Vagina (tissue), 2 donors: ENCODE measurements around the gene ZNF831. TPM values are rescaled to one million over a fixed set of nuclear protein-coding genes. Genes with fewer than 3 reads are reported as not detected.
A peak's percentile ranks its signal among the peaks of the same experiment; 100 is the strongest.

Experiments
- DNase-seq, 2 donors: peaks; one replicate each; pipeline ENCODE4 v3.0.0-alpha.2; 2017; ENCODE audit errors: extremely low spot score in 2 of 2
- H3K27ac ChIP-seq: fragments of 200-600 bp; sonication (generic); one replicate; pipeline ENCODE4 v1.5.1; 2019
- H3K27me3 ChIP-seq: fragments of 200-600 bp; sonication (generic); one replicate; pipeline ENCODE4 v1.5.1; 2019
- H3K36me3 ChIP-seq, 2 donors: fragments of 200-600 bp; sonication (generic); one replicate each; pipeline ENCODE4 v1.5.1; 2017 to 2019
- H3K4me1 ChIP-seq: fragments of 200-600 bp; sonication (generic); one replicate; pipeline ENCODE4 v1.5.1; 2019
- H3K4me3 ChIP-seq, 2 donors: fragments of 200-600 bp; sonication (generic); 1 replicate in 1 of 2; 2 replicates in 1 of 2; pipeline ENCODE4 v1.5.1; 2016 to 2019
- H3K9me3 ChIP-seq: fragments of 200-600 bp; sonication (generic); one replicate; pipeline ENCODE4 v1.5.1; 2019
- POLR2A ChIP-seq, 2 donors: fragments of 450-650 bp; IDR thresholded peaks; one replicate each; pipeline ENCODE4 v1.6.1; 2017; ENCODE audit warnings: antibody characterized with exemption in 2 of 2, mild to moderate bottlenecking in 2 of 2, moderate library complexity in 2 of 2
- POLR2AphosphoS5 ChIP-seq, 2 donors: sonication (generic); formaldehyde crosslinking; IDR thresholded peaks; one replicate each; pipeline ENCODE4 v1.9.0; 2017; ENCODE audit warnings: antibody characterized with exemption in 2 of 2, mild to moderate bottlenecking in 2 of 2, low read depth in 1 of 2; ENCODE audit not compliant: insufficient read depth in 1 of 2
- intact Hi-C: fragments of 100-400 bp; cut with DNase I; formaldehyde crosslinking; loops from one replicate; pipeline ENCODE4 v1.15.1; 2023
- total RNA-seq: library from RNA; depleted of rRNA; stranded (reverse); fragments of >200 nt; gene quantifications from one replicate; pipeline ENCODE4 v1.2.3, GENCODE V29; 2016
- TF ChIP-seq, protein P1 (sequence below), 3 experiments: fragments of 450-650 bp in 2 of 3; fragments of 200-600 bp in 1 of 3; sonication (generic) in 1 of 3; IDR thresholded peaks; one replicate each; pipeline ENCODE4 v1.5.1; 2017 to 2019; ENCODE audit warnings: antibody characterized with exemption in 3 of 3, mild to moderate bottlenecking in 2 of 3, moderate library complexity in 2 of 3

Gene ZNF831
- total RNA-seq, 1 donor from 2014 or later = 2.2 TPM

DNA sequence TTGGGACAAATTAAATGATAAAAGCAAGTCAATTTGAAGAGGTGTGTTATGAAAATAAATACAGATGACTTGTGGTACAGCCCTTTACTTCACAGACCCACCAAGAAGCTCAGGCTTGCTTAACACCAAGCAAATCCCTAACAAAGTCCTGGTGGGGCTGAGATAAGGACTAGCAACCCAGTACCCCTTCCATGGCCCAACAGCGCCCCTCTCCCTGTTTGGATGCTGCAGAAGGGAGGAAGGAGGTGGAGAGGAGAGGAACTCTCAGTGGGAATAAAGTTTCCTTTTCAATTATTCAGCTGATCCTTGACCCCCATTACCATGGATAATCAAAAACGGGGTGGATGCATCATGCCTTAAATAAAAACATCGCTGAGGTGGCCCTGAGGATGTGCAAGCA lies 4.5 kb upstream of the ZNF831 start:
- Histone ChIP-seq H3K36me3 (no peaks in the 10 kb centered on the region), H3K4me1 (peaks cover 19% of the 10 kb centered on the region), H3K27me3 (no peaks in the 10 kb centered on the region), H3K4me3 (no peak overlapping the region), H3K9me3 (no peaks in the 10 kb centered on the region), H3K27ac (no peak overlapping the region)
- peak in 1 of 2 donors; percentile 31 for DNase-seq
- intact Hi-C loops = no loop called here
- no peak for TF ChIP-seq POLR2A (IDR thresholded peaks at IDR 0.05)
- TF ChIP-seq POLR2AphosphoS5 (IDR thresholded peaks at IDR 0.05; ENCODE audit: insufficient read depth in 1 of 2, low read depth in 1 of 2) = no peak
- TF ChIP-seq, protein P1, sequence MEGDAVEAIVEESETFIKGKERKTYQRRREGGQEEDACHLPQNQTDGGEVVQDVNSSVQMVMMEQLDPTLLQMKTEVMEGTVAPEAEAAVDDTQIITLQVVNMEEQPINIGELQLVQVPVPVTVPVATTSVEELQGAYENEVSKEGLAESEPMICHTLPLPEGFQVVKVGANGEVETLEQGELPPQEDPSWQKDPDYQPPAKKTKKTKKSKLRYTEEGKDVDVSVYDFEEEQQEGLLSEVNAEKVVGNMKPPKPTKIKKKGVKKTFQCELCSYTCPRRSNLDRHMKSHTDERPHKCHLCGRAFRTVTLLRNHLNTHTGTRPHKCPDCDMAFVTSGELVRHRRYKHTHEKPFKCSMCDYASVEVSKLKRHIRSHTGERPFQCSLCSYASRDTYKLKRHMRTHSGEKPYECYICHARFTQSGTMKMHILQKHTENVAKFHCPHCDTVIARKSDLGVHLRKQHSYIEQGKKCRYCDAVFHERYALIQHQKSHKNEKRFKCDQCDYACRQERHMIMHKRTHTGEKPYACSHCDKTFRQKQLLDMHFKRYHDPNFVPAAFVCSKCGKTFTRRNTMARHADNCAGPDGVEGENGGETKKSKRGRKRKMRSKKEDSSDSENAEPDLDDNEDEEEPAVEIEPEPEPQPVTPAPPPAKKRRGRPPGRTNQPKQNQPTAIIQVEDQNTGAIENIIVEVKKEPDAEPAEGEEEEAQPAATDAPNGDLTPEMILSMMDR (IDR thresholded peaks at IDR 0.05) = no peak

- DNase-seq = peak; percentile 77 to 87
- intact Hi-C loops = no loop called here
- Histone ChIP-seq H3K27me3 (no peaks in the 10 kb centered on the region), H3K9me3 (no peaks in the 10 kb centered on the region), H3K27ac (no peak overlapping the region), H3K4me3 (peak overlapping the region in 1 of 2 donors; percentile 0), H3K36me3 (no peaks in the 10 kb centered on the region), H3K4me1 (peaks cover 13% of the 10 kb centered on the region)
- no peak for TF ChIP-seq POLR2A (IDR thresholded peaks at IDR 0.05)
- TF ChIP-seq, protein P1 (IDR thresholded peaks at IDR 0.05) = no peak
- no peak for TF ChIP-seq POLR2AphosphoS5 (IDR thresholded peaks at IDR 0.05; ENCODE audit: insufficient read depth in 1 of 2, low read depth in 1 of 2)
These were observed 3.9 kb upstream of the ZNF831 start for GRCh38 chr20:59159493-59160376.

DNA sequence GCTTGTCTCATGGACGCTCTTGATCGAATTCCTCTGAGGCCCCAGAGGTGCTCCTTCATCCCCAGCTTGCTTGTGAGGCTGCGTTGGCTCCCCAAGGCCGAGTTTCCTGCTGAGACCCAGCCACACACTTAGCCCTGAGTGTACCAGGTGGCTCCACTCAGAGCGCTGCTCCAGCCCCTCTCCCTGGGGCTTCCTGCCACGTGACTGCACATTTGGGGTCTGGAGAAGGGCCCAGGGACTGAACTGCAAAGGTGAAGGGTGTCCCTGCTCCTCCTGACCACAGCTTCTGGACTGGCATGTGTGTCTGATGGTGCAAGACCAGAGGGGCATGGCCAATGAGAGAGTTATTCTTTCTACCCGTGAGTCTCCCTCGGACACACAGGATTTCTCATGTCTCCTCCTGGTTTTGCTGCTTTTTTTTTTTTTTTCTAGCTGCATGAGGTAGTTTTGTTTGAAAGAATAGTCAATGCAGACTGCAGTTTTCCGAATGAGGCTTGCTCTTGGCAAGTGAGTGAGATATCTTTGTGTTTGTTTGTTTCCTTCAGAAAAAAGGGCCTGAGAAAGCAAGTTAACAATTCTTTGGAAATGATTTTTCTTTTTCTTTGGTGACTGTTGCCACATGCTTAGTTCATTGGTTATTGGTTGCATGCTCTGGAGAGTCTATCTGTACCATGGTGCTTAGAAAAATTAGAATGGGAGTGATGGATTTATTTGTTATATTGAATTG lies 3.1 kb upstream of the ZNF831 start:
- DNase-seq = peak in 1 of 2 donors; percentile 79
- intact Hi-C loops = no loop called here
- Histone ChIP-seq H3K4me3 (peak overlapping the region in 1 of 2 donors; percentile 0), H3K27me3 (no peaks in the 10 kb centered on the region), H3K9me3 (no peaks in the 10 kb centered on the region), H3K36me3 (no peaks in the 10 kb centered on the region), H3K27ac (no peak overlapping the region), H3K4me1 (peaks cover 11% of the 10 kb centered on the region)
- TF ChIP-seq POLR2A (IDR thresholded peaks at IDR 0.05) (no peak), POLR2AphosphoS5 (IDR thresholded peaks at IDR 0.05; ENCODE audit: insufficient read depth in 1 of 2, low read depth in 1 of 2) (peak in 1 of 2 donors; percentile 24)

- Histone ChIP-seq H3K27me3 (no peaks in the 10 kb centered on the region), H3K27ac (no peak overlapping the region), H3K9me3 (no peaks in the 10 kb centered on the region), H3K36me3 (no peaks in the 10 kb centered on the region), H3K4me3 (no peak overlapping the region), H3K4me1 (peaks cover 11% of the 10 kb centered on the region)
- TF ChIP-seq POLR2A (IDR thresholded peaks at IDR 0.05) = no peak
- DNase-seq = no peak
- intact Hi-C loops = no loop called here
These were observed 1.9 kb upstream of the ZNF831 start for GRCh38 chr20:59161721-59162120.

DNA sequence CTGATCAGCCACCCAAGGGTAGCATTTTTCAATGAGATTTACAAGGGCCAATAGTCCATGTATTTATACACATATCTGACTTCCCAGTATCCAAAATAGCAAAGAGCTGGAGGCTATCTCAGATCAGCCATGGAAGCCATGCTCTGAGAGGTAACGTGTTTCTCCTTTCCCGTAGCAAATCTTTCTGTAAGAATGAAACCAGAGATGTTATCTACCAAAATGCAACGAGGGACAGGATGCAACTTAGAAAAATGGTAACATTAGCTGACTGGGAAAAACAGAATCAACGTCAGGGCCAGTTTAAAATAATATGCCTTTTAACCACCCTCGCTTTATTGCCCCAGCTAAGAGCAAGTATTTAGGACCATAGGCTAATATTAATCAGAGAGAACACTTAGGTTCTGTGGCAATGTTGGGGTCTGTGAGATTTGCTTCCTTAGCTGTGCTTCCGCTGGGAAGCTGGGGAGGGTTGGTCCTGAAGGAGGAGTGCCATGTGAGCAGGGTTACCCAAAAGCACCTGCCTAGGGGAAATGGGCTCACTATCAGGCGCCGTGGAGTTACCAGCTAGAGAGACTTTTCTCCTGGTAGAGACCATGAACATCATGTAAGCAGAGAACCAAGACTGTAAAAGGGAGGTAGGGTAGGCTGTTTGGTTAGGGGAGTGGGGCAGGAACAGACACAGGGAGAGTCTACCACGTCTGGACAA lies 1.2 kb downstream of the ZNF831 start:
- Histone ChIP-seq H3K4me1 (no peaks in the 10 kb centered on the region), H3K27ac (no peak overlapping the region), H3K36me3 (no peaks in the 10 kb centered on the region), H3K9me3 (no peaks in the 10 kb centered on the region), H3K4me3 (no peak overlapping the region), H3K27me3 (no peaks in the 10 kb centered on the region)
- intact Hi-C loops = no loop called here
- DNase-seq = peak in 1 of 2 donors; percentile 81
- no peak for TF ChIP-seq POLR2AphosphoS5 (IDR thresholded peaks at IDR 0.05; ENCODE audit: insufficient read depth in 1 of 2, low read depth in 1 of 2)
- TF ChIP-seq, protein P1 (IDR thresholded peaks at IDR 0.05) = no peak
- TF ChIP-seq POLR2A (IDR thresholded peaks at IDR 0.05) = no peak
